Pancreas (tissue), 10 donors: ENCODE data around the gene YKT6. TPM values are rescaled to one million over a fixed set of nuclear protein-coding genes. Genes with fewer than 3 reads are reported as not detected.
"Not testable (repeated sequence)": the region's sequence is repeated elsewhere in the genome, so short reads cannot be mapped to it uniquely, and the experiment has no call there.

Experiments used
- ATAC-seq, 4 donors: fragments of 200-7000 bp; cut with Tn5 transposase; one replicate each; pipeline versions ENCODE4 v1.8.0 to v1.9.1; 2020; ENCODE audit warnings: mild to moderate bottlenecking in 4 of 4, moderate library complexity in 4 of 4
- DNase-seq, 6 donors: peaks; one replicate each; pipeline ENCODE4 v3.0.0-alpha.2; 2020
- FAIRE-seq: peaks from 2 replicates; lab custom pipeline; 2012; peaks lifted over from hg19 to GRCh38; lab: Jason Lieb, UNC
- H3K27ac ChIP-seq, 4 donors: fragments of 200-600 bp; sonication (generic); 1 replicate in 3 of 4; 2 replicates in 1 of 4; pipeline versions ENCODE4 v1.5.0 to v1.8.0; 2020
- H3K27me3 ChIP-seq, 4 donors: fragments of 200-600 bp; one replicate each; pipeline ENCODE4 v1.8.0; 2021
- H3K36me3 ChIP-seq, 3 donors: fragments of 200-600 bp; sonication (generic) in 1 of 3; one replicate each; pipeline versions ENCODE4 v1.5.0 to v1.8.0; 2020 to 2021
- H3K4me1 ChIP-seq, 3 donors: fragments of 200-600 bp; one replicate each; pipeline ENCODE4 v1.8.0; 2021
- H3K4me3 ChIP-seq, 4 donors: fragments of 200-600 bp; sonication (generic) in 2 of 4; one replicate each; pipeline versions ENCODE4 v1.5.0 to v1.8.0; 2020 to 2021
- H3K9me3 ChIP-seq, 4 donors: fragments of 200-600 bp; one replicate each; pipeline ENCODE4 v1.8.0; 2021
- CTCF ChIP-seq, 4 donors: fragments of 200-600 bp; sonication (generic) in 3 of 4; IDR thresholded peaks; one replicate each; pipeline versions ENCODE4 v1.5.0 to v1.8.0; 2021; ENCODE audit warnings: antibody characterized with exemption in 4 of 4
- WGBS, 2 donors: extraction: QIAGEN DNeasy Blood & Tissue Kit; methylation state at CpG; one replicate each; pipeline ENCODE4 v1.1.7; 2013; 5-methylcytosine and 5-hydroxymethylcytosine counted together
- intact Hi-C, 3 donors: fragments of 100-400 bp; cut with DNase I; formaldehyde crosslinking; loops; one replicate each; pipeline versions ENCODE4 v1.11.1 to v1.14.2; 2022
- polyA plus RNA-seq, 2 donors: library from polyadenylated mRNA; stranded (reverse); fragments of 200-250 nt; gene quantifications; one replicate each; pipeline ENCODE4 v1.2.3, GENCODE V29; 2013
- total RNA-seq, 6 donors: library from RNA; stranded (reverse); fragmentation: NEBNext Ultra II Directional in 4 of 6; extraction: Animal tissue kit (Norgen Biotek cat#: 25700) in 4 of 6; gene quantifications; one replicate each; pipeline versions ENCODE4 v1.2.1 to v1.2.4, GENCODE V29; 2021 to 2023
- donor health status: healthy with polysubstance abuse.
- donor health status: DM: no; HTN: no; CAD: no; lungs with moderate emphysema.
- donor health status: DM: no; HTN: no; CAD: no.
- donor health status: control.
- donor health status: control.
- donor health status: Bipolar disorder and iron deficiency.
- donor health status: DM: yes; HTN: yes; CAD: no.
- donor health status: DM: no; HTN: no; CAD: no.
- donor health status: DM: no; HTN: no; CAD: no.
- donor health status: DM: yes; HTN: yes; CAD: no.

The YKT6 gene
- total and polyA plus RNA-seq, 8 donors: 27.7 to 48.7 (median 37.0) TPM

GRCh38 chr7:44162179-44162578 lies 38.6 kb upstream of the YKT6 start:
- Histone ChIP-seq H3K4me1 (no peaks in the 10 kb centered on the region), H3K27me3 (no peaks in the 10 kb centered on the region), H3K27ac (no peak overlapping the region), H3K4me3 (no peak overlapping the region), H3K36me3 (no peaks in the 10 kb centered on the region), H3K9me3 (no peaks in the 10 kb centered on the region)
- no peak for TF ChIP-seq CTCF (IDR thresholded peaks at IDR 0.05)
- FAIRE-seq (no peak), DNase-seq (peak in 1 of 6 donors; percentile 2), ATAC-seq (peak in 1 of 4 donors; percentile 35)
- intact Hi-C loops: no loop called here
- WGBS, 2 donors: 83% methylated on average over 4 of the region's 4 CpGs

GRCh38 chr7:44162785-44163395 lies 37.9 kb upstream of the YKT6 start:
- no peak for ATAC-seq
- no peak overlapping the region for H3K27ac ChIP-seq
- WGBS, 2 donors: 62% methylated on average over 1 of the region's 1 CpG

GRCh38 chr7:44163591-44163990 lies 37.2 kb upstream of the YKT6 start:
- no peaks in the 10 kb centered on the region for H3K36me3 ChIP-seq
- no peak overlapping the region for H3K27ac ChIP-seq
- FAIRE-seq (no peak), DNase-seq (no peak), ATAC-seq (no peak)
- H3K4me3 ChIP-seq: no peak overlapping the region
- no peaks in the 10 kb centered on the region for H3K4me1 ChIP-seq
- WGBS, 2 donors: 46 to 57% methylated on average over 1 of the region's 1 CpG
- no peaks in the 10 kb centered on the region for H3K27me3 ChIP-seq
- intact Hi-C loops: no loop called here
- no peak for TF ChIP-seq CTCF (IDR thresholded peaks at IDR 0.05)
- H3K9me3 ChIP-seq: no peaks in the 10 kb centered on the region

More at GRCh38 chr7:44162785-44163395, 37.9 kb upstream of the YKT6 start:
- DNase-seq: no peak
- Histone ChIP-seq H3K4me1 (no peaks in the 10 kb centered on the region), H3K9me3 (no peaks in the 10 kb centered on the region), H3K36me3 (no peaks in the 10 kb centered on the region), H3K4me3 (no peak overlapping the region), H3K27me3 (no peaks in the 10 kb centered on the region)
- TF ChIP-seq CTCF (IDR thresholded peaks at IDR 0.05): no peak
- FAIRE-seq: no peak
- intact Hi-C loops: no loop called here

- no peak for TF ChIP-seq CTCF (IDR thresholded peaks at IDR 0.05)
- H3K27ac ChIP-seq: no peak overlapping the region
- FAIRE-seq (no peak), ATAC-seq (no peak), DNase-seq (no peak)
- no peaks in the 10 kb centered on the region for H3K9me3 ChIP-seq
- no peak overlapping the region for H3K4me3 ChIP-seq
- no peaks in the 10 kb centered on the region for H3K27me3 ChIP-seq
- no peaks in the 10 kb centered on the region for H3K36me3 ChIP-seq
- H3K4me1 ChIP-seq: no peaks in the 10 kb centered on the region
- intact Hi-C loops: no loop called here
These were observed 32.9 kb upstream of the YKT6 start for GRCh38 chr7:44167920-44168319.

- intact Hi-C loops, DNase-seq, H3K9me3 ChIP-seq, H3K36me3 ChIP-seq, FAIRE-seq, H3K4me1 ChIP-seq, H3K27ac ChIP-seq, H3K27me3 ChIP-seq, ATAC-seq, H3K4me3 ChIP-seq: not testable (repeated sequence)
- 88 to 94% methylated on average over 9 of the region's 9 CpGs for WGBS, 2 donors
These were observed 28.9 kb upstream of the YKT6 start for GRCh38 chr7:44171901-44172300.
